Fibroblast of mammary gland (primary cell): Measurements from ENCODE around the gene NDUFV1.

ENCODE experiments used
- DNase-seq: peaks from one replicate; pipeline ENCODE4 v3.0.0-alpha.2; 2010; ENCODE audit warnings: low read depth
- H3K4me3 ChIP-seq: 2 replicates; pipeline ENCODE4 v1.5.1; 2011; ENCODE audit warnings: low read depth, mild to moderate bottlenecking, low read length, moderate library complexity; ENCODE audit not compliant: control insufficient read depth
- CTCF ChIP-seq: conservative IDR thresholded peaks from 2 replicates; pipeline ENCODE4 v1.5.1; 2011; ENCODE audit warnings: low read depth, low read length, inconsistent platforms; ENCODE audit not compliant: control insufficient read depth, insufficient read depth

The NDUFV1 gene

GRCh38 chr11:67571443-67571842 lies 35.3 kb upstream of the NDUFV1 start:
- no peak for DNase-seq
- no peak for TF ChIP-seq CTCF
- H3K4me3 ChIP-seq, result no peak overlapping the region

GRCh38 chr11:67572305-67572704 lies 34.4 kb upstream of the NDUFV1 start:
- no peak for TF ChIP-seq CTCF

GRCh38 chr11:67572747-67573419 lies 33.9 kb upstream of the NDUFV1 start:
- TF ChIP-seq CTCF, result peak; percentile 62
- no peak overlapping the region for H3K4me3 ChIP-seq
- peak; percentile 50 for DNase-seq

More at GRCh38 chr11:67572305-67572704, 34.4 kb upstream of the NDUFV1 start:
- no peak overlapping the region for H3K4me3 ChIP-seq
- DNase-seq, result no peak

- TF ChIP-seq CTCF, result no peak
- DNase-seq, result no peak
Measured at GRCh38 chr11:67574938-67575337, 31.8 kb upstream of the NDUFV1 start.

GRCh38 chr11:67576735-67577475 lies 29.8 kb upstream of the NDUFV1 start:
- no peak overlapping the region for H3K4me3 ChIP-seq
- TF ChIP-seq CTCF, result no peak
- DNase-seq, result no peak

More at GRCh38 chr11:67574938-67575337, 31.8 kb upstream of the NDUFV1 start:
- H3K4me3 ChIP-seq, result no peak overlapping the region

DNA sequence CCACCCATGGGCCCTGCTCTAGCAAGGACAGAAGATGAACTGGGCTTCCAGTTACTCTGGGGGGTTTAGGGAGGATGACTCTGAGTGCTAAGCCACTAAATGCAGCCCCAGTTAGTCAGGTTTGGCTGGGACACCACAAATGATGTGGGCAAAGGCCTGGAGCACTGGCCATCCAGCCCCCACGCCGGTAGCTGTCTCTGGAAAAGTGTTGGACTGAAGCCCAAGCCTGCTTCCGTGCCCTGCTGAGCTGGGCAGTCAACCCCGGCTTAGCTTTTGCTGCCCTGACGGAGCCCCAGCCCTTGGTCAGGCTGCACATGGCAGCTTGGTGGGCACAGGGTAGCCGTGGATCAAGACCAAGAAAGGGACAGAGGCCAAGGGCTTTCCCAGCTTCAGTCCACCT lies 28.8 kb upstream of the NDUFV1 start:
- H3K4me3 ChIP-seq, result no peak overlapping the region
- no peak for DNase-seq
- TF ChIP-seq CTCF, result no peak

DNA sequence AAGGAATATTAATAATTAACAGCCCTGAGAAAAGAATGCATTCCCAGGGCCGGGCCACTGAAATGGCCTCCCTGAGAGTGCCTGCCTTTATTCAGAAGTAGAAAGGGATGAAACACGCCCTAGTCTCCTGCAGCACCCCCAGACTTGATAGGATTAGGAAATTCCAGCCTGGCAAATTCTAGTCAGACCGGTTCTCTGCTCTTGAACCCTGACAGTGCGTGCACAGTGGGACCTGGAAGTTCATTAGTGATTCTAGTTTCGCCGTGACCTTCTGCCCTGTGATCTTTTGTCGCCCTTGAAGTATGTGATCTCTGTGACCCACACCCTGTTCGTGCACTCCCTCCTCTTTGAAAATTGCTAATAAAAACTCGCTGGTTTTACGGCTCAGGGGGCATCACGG lies 25.3 kb upstream of the NDUFV1 start:
- no peak for TF ChIP-seq CTCF
- DNase-seq, result no peak
- no peak overlapping the region for H3K4me3 ChIP-seq
